ENCODE measurements around the gene KHNYN. TPM values are rescaled to one million over a fixed set of nuclear protein-coding genes. Genes with fewer than 3 reads are reported as not detected.
"Not testable (repeated sequence)": the region's sequence is repeated elsewhere in the genome, so short reads cannot be mapped to it uniquely, and the experiment has no call there.

Gene KHNYN
- total RNA-seq (10 to 100 TPM; 24.4 to 38.3 TPM), polyA plus RNA-seq (ENCODE audit: insufficient read length in 2 of 2) (10 to 100 TPM; 19.4 to 21.7 TPM)
- long read RNA-seq, donor 1, partial matches to known transcripts, result 0 of 3 reads
- long read RNA-seq, donor 1, other reads (novel, unspliced or antisense), result 0 of 3 reads
- long read RNA-seq, donor 2, result 0 reads
- long read RNA-seq, donor 3, partial matches to known transcripts, result 0 of 1 reads
- long read RNA-seq, donor 3, other reads (novel, unspliced or antisense), result 0 of 1 reads
- long read RNA-seq, donor 4, partial matches to known transcripts, result 37 of 75 reads
- long read RNA-seq, donor 4, other reads (novel, unspliced or antisense), result 31 of 75 reads

GRCh38 chr14:24429395-24430142 lies at the start of gene KHNYN, which contains the start of gene CBLN3:
TSS of gene KHNYN (plus strand) at chr14:24429954. CDS start at chr14:24430731, 777 bp downstream.
TSS of gene CBLN3 (minus strand) at chr14:24429668. CDS start at chr14:24429054, 614 bp downstream.
- peaks cover 22% of the 10 kb centered on the region for H3K36me3 ChIP-seq (ENCODE audit: control insufficient read depth, insufficient read depth, low read length)
- peaks cover 4% of the 10 kb centered on the region for H3K27me3 ChIP-seq (ENCODE audit: control insufficient read depth, insufficient read depth, low read length)
- peak; percentile 33 to 93 (median 62) for DNase-seq (ENCODE audit: low read depth in 4 of 6, low spot score in 6 of 6)
- H3K27ac ChIP-seq (ENCODE audit: low read depth, low read length), result peak within 1 kb of the TSS; percentile 91
- H3K4me1 ChIP-seq (ENCODE audit: control insufficient read depth, insufficient read depth, low read length), result peaks cover 39% of the 10 kb centered on the region
- no peaks in the 10 kb centered on the region for H3K9me3 ChIP-seq (ENCODE audit: control insufficient read depth, insufficient read depth, low read length)
- peak within 1 kb of the TSS; percentile 83 for H3K4me3 ChIP-seq (ENCODE audit: low read depth, low read length)
- WGBS (ENCODE audit: insufficient coverage), result 4% methylated on average over 54 of the region's 57 CpGs

- WGBS (ENCODE audit: insufficient coverage), result 93% methylated on average over 7 of the region's 8 CpGs
- H3K9me3 ChIP-seq (ENCODE audit: control insufficient read depth, insufficient read depth, low read length), result no peaks in the 10 kb centered on the region
- DNase-seq (ENCODE audit: low read depth in 4 of 6, low spot score in 6 of 6), result no peak
- H3K4me1 ChIP-seq (ENCODE audit: control insufficient read depth, insufficient read depth, low read length), result no peaks in the 10 kb centered on the region
- peaks cover 5% of the 10 kb centered on the region for H3K36me3 ChIP-seq (ENCODE audit: control insufficient read depth, insufficient read depth, low read length)
- H3K4me3 ChIP-seq (ENCODE audit: low read depth, low read length), result no peak overlapping the region
- H3K27me3 ChIP-seq (ENCODE audit: control insufficient read depth, insufficient read depth, low read length), result no peaks in the 10 kb centered on the region
- H3K27ac ChIP-seq (ENCODE audit: low read depth, low read length), result no peak overlapping the region
Measured at GRCh38 chr14:24381363-24382063, 48.2 kb upstream of the KHNYN start.

- no peak overlapping the region for H3K27ac ChIP-seq (ENCODE audit: low read depth, low read length)
Measured at GRCh38 chr14:24382064-24382371, 47.7 kb upstream of the KHNYN start.

GRCh38 chr14:24384169-24384568 lies 45.6 kb upstream of the KHNYN start:
- Histone ChIP-seq H3K4me1 (ENCODE audit: control insufficient read depth, insufficient read depth, low read length) (no peaks in the 10 kb centered on the region), H3K27me3 (ENCODE audit: control insufficient read depth, insufficient read depth, low read length) (no peaks in the 10 kb centered on the region), H3K36me3 (ENCODE audit: control insufficient read depth, insufficient read depth, low read length) (no peaks in the 10 kb centered on the region), H3K27ac (ENCODE audit: low read depth, low read length) (no peak overlapping the region), H3K4me3 (ENCODE audit: low read depth, low read length) (no peak overlapping the region), H3K9me3 (ENCODE audit: control insufficient read depth, insufficient read depth, low read length) (no peaks in the 10 kb centered on the region)
- DNase-seq (ENCODE audit: low read depth in 4 of 6, low spot score in 6 of 6), result no peak
- 93% methylated on average over 4 of the region's 4 CpGs for WGBS (ENCODE audit: insufficient coverage)

More at GRCh38 chr14:24382064-24382371, 47.7 kb upstream of the KHNYN start:
- DNase-seq (ENCODE audit: low read depth in 4 of 6, low spot score in 6 of 6), result no peak
- Histone ChIP-seq H3K4me1 (ENCODE audit: control insufficient read depth, insufficient read depth, low read length) (no peaks in the 10 kb centered on the region), H3K36me3 (ENCODE audit: control insufficient read depth, insufficient read depth, low read length) (peaks cover 5% of the 10 kb centered on the region), H3K9me3 (ENCODE audit: control insufficient read depth, insufficient read depth, low read length) (no peaks in the 10 kb centered on the region), H3K4me3 (ENCODE audit: low read depth, low read length) (no peak overlapping the region), H3K27me3 (ENCODE audit: control insufficient read depth, insufficient read depth, low read length) (no peaks in the 10 kb centered on the region)
- WGBS (ENCODE audit: insufficient coverage), result 80% methylated on average over 4 of the region's 4 CpGs

DNA sequence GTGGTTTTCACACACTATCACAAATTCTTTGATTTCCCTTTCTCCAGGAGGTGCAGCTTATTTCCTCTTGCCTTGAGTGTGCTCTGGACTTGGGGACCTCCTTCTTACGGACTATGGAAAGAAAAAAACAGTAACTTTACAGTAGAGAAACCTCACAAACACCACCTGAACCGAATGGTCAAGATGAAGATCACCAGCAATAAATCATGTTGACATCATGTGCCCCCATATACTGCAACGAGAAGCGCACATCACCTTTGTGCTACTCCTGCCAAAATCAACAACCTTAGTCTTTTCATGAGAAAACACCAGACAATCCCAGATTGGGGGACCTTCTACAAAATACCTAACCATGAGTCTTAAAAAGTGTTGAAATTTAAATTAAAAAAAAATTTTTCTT lies 44.2 kb upstream of the KHNYN start:
- Histone ChIP-seq H3K27ac (ENCODE audit: low read depth, low read length) (no peak overlapping the region), H3K4me1 (ENCODE audit: control insufficient read depth, insufficient read depth, low read length) (no peaks in the 10 kb centered on the region), H3K27me3 (ENCODE audit: control insufficient read depth, insufficient read depth, low read length) (no peaks in the 10 kb centered on the region), H3K9me3 (ENCODE audit: control insufficient read depth, insufficient read depth, low read length) (no peaks in the 10 kb centered on the region), H3K4me3 (ENCODE audit: low read depth, low read length) (no peak overlapping the region), H3K36me3 (ENCODE audit: control insufficient read depth, insufficient read depth, low read length) (no peaks in the 10 kb centered on the region)
- 87% methylated on average over 2 of the region's 4 CpGs for WGBS (ENCODE audit: insufficient coverage)
- no peak for DNase-seq (ENCODE audit: low read depth in 4 of 6, low spot score in 6 of 6)

- DNase-seq (ENCODE audit: low read depth in 4 of 6, low spot score in 6 of 6), result no peak
- Histone ChIP-seq H3K27me3 (ENCODE audit: control insufficient read depth, insufficient read depth, low read length) (no peaks in the 10 kb centered on the region), H3K9me3 (ENCODE audit: control insufficient read depth, insufficient read depth, low read length) (no peaks in the 10 kb centered on the region)
Measured at GRCh38 chr14:24387009-24387345, 42.8 kb upstream of the KHNYN start.

DNA sequence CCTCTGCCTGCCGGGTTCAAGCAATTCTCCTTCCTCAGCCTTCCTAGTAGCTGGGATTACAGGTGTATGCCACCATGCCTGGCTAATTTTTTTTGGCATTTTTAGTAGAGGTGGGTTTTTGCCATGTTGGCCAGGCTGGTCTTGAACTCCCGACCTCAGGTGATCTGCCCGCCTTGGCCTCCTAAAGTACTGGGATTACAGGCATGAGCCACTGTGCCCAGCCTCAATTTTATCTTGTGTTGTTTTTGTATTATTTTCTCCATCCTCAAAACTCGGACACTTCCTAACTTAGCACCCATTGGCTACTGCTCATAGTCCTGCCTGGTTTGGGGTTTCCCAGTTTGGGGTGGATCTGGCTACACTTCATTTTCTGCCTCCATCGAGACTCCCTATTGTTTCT lies 42.2 kb upstream of the KHNYN start:
- not testable (repeated sequence) for H3K4me3 ChIP-seq (ENCODE audit: low read depth, low read length); DNase-seq (ENCODE audit: low read depth in 4 of 6, low spot score in 6 of 6); H3K9me3 ChIP-seq (ENCODE audit: control insufficient read depth, insufficient read depth, low read length); H3K36me3 ChIP-seq (ENCODE audit: control insufficient read depth, insufficient read depth, low read length); H3K27ac ChIP-seq (ENCODE audit: low read depth, low read length); H3K4me1 ChIP-seq (ENCODE audit: control insufficient read depth, insufficient read depth, low read length); H3K27me3 ChIP-seq (ENCODE audit: control insufficient read depth, insufficient read depth, low read length)
- 57% methylated on average over 1 of the region's 5 CpGs for WGBS (ENCODE audit: insufficient coverage)

More at GRCh38 chr14:24387009-24387345, 42.8 kb upstream of the KHNYN start:
- Histone ChIP-seq H3K36me3 (ENCODE audit: control insufficient read depth, insufficient read depth, low read length) (no peaks in the 10 kb centered on the region), H3K4me1 (ENCODE audit: control insufficient read depth, insufficient read depth, low read length) (no peaks in the 10 kb centered on the region), H3K27ac (ENCODE audit: low read depth, low read length) (no peak overlapping the region), H3K4me3 (ENCODE audit: low read depth, low read length) (no peak overlapping the region)
- WGBS (ENCODE audit: insufficient coverage), result no CpG with 5 or more reads among the region's 2 CpGs

GRCh38 chr14:24388474-24389179 lies 41.1 kb upstream of the KHNYN start:
- no peak overlapping the region for H3K27ac ChIP-seq (ENCODE audit: low read depth, low read length)

DNA sequence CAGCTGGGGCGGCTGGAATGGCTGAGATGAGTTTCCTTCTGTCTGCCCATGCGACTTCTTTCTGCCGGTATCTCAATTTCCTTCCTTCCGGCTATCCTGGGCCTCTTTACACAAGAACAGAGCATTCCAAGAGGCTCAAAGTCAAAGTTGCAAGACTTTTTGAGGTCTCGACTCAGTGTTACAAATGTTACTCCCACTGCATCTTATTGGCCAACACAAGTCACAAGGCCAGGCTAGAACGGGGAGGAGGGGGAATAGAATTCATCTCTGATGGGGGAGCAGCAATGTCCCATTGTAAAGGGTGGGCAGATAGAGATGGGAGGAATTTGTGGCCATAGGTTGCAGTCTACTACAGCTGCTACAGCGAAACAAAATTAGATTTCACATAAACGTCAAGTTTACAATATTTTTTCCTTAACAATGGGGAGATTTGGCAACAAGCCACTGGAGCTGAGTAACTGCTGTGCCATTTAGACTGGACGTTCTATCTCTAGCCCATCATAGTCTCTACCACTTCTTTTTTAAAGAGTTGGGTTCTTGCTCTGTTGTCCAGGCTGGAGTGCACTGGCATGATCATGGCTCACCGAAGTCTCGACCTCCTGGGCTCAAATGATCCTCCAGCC lies 40.4 kb upstream of the KHNYN start:
- Histone ChIP-seq H3K4me3 (ENCODE audit: low read depth, low read length) (no peak overlapping the region), H3K4me1 (ENCODE audit: control insufficient read depth, insufficient read depth, low read length) (no peaks in the 10 kb centered on the region), H3K9me3 (ENCODE audit: control insufficient read depth, insufficient read depth, low read length) (no peaks in the 10 kb centered on the region), H3K27ac (ENCODE audit: low read depth, low read length) (no peak overlapping the region), H3K36me3 (ENCODE audit: control insufficient read depth, insufficient read depth, low read length) (no peaks in the 10 kb centered on the region), H3K27me3 (ENCODE audit: control insufficient read depth, insufficient read depth, low read length) (no peaks in the 10 kb centered on the region)
- DNase-seq (ENCODE audit: low read depth in 4 of 6, low spot score in 6 of 6), result no peak
- WGBS (ENCODE audit: insufficient coverage), result 70% methylated on average over 5 of the region's 11 CpGs

More at GRCh38 chr14:24388474-24389179, 41.1 kb upstream of the KHNYN start:
- Histone ChIP-seq H3K9me3 (ENCODE audit: control insufficient read depth, insufficient read depth, low read length) (no peaks in the 10 kb centered on the region), H3K36me3 (ENCODE audit: control insufficient read depth, insufficient read depth, low read length) (no peaks in the 10 kb centered on the region), H3K4me1 (ENCODE audit: control insufficient read depth, insufficient read depth, low read length) (no peaks in the 10 kb centered on the region), H3K27me3 (ENCODE audit: control insufficient read depth, insufficient read depth, low read length) (no peaks in the 10 kb centered on the region), H3K4me3 (ENCODE audit: low read depth, low read length) (no peak overlapping the region)
- 33% methylated on average over 1 of the region's 2 CpGs for WGBS (ENCODE audit: insufficient coverage)
- DNase-seq (ENCODE audit: low read depth in 4 of 6, low spot score in 6 of 6), result no peak

Data from spinal cord (tissue), 10 donors.